GM18858 (cell line): Measurements from ENCODE around the gene CLIC5.
"Not testable (repeated sequence)": the region's sequence is repeated elsewhere in the genome, so short reads cannot be mapped to it uniquely, and the experiment has no call there.

Source experiments
- ATAC-seq: cut with Tn5 transposase; IDR thresholded peaks from one replicate; pipeline ENCODE4 v1.9.1; 2021; ENCODE audit not compliant: unreplicated experiment

CLIC5 gene

GRCh38 chr6:45929421-45930361 lies 86.0 kb downstream of the CLIC5 start:
- ATAC-seq = no peak

GRCh38 chr6:45928721-45929305 lies 86.8 kb downstream of the CLIC5 start:
- no peak for ATAC-seq

GRCh38 chr6:45927421-45928320 lies 88.0 kb downstream of the CLIC5 start:
- no peak for ATAC-seq

GRCh38 chr6:45926423-45926822 lies 89.2 kb downstream of the CLIC5 start:
- not testable (repeated sequence) for ATAC-seq

- no peak for ATAC-seq
Measured at GRCh38 chr6:45924763-45925342, 90.8 kb downstream of the CLIC5 start.

GRCh38 chr6:45923831-45924391 lies 91.7 kb downstream of the CLIC5 start:
- peak; percentile 74 for ATAC-seq

- no peak for ATAC-seq
Measured at GRCh38 chr6:45922728-45923351, 92.8 kb downstream of the CLIC5 start.

- no peak for ATAC-seq
Measured at GRCh38 chr6:45921691-45922281, 93.9 kb downstream of the CLIC5 start.

GRCh38 chr6:45920819-45921511 lies 94.7 kb downstream of the CLIC5 start:
- peak; percentile 51 for ATAC-seq

- ATAC-seq = no peak
Measured at GRCh38 chr6:45917439-45917838, 98.2 kb downstream of the CLIC5 start.

- no peak for ATAC-seq
Measured at GRCh38 chr6:45916692-45917091, 99.0 kb downstream of the CLIC5 start.

- ATAC-seq = no peak
Measured at GRCh38 chr6:45915780-45916468, 99.7 kb downstream of the CLIC5 start.

GRCh38 chr6:45911691-45912090 lies 104.0 kb downstream of the CLIC5 start:
- no peak for ATAC-seq

GRCh38 chr6:45903959-45904358 lies 111.7 kb downstream of the CLIC5 start:
- ATAC-seq = no peak

- ATAC-seq = no peak
Measured at GRCh38 chr6:45902984-45903383, 112.7 kb downstream of the CLIC5 start.

GRCh38 chr6:45901767-45902650 lies 113.7 kb downstream of the CLIC5 start:
- ATAC-seq = no peak
